HG03378 (cell line): ENCODE results near the gene PDE4B.

ENCODE experiments used
- ATAC-seq: cut with Tn5 transposase; IDR thresholded peaks from one replicate; pipeline ENCODE4 v1.9.1; 2021; ENCODE audit warnings: mild to moderate bottlenecking, moderate library complexity; ENCODE audit not compliant: unreplicated experiment

Gene PDE4B

DNA sequence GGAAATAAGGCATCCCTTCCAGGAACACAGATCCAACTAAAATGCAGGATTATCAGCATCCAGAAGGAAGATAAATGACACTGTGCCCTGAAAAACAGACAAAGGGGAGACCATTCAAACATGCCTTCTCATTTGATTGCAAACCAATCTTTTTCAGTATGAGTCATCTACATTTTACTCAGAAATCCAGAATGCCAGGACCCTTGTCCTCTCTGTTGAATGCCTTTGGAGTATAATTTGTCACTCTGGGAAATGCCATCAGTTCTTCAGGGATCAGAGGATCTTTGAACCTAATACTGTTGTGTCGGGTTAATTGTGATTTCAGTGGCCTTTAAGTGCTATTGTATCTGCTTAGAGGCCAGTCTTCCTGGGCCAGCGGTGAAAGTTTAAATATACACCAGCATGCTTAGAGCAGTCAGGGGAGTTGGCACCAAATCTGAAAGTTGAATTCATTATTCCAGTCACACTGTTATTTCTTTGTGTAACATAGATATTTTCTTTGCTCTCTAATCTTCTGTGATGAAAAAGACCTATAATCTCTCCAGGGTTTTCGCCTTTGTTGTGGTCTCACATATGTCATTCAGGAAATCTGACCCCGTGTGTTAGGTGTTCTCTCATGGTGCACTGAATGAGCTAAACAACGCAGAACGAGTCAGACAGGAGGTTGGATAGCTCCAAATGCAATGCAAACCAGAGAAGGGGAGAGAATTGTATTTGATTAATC, 376.4 kb downstream of the PDE4B start:
- no peak for ATAC-seq

DNA sequence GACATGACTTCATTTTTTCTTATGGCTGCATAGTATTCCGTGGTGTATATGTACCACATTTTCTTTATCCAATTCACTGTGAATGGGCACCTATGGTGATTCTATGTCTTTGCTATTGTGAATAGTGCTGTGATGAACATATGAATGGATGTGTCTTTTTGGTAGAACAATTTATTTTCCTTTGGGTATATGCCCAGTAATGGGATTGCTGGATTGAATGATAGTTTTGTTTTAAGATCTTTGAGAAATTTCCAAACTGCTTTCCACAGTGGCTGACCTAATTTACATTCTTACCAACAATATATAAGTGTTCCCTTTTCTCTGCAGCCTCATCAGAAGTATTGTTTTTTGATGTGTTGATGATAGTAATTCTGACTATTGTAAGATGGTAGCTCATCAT, 379.6 kb downstream of the PDE4B start:
- ATAC-seq: no peak

GRCh38 chr1:66175098-66175497, 382.4 kb downstream of the PDE4B start:
- no peak for ATAC-seq

GRCh38 chr1:66175581-66175980, 382.9 kb downstream of the PDE4B start:
- ATAC-seq: no peak

- ATAC-seq: no peak
Measured at GRCh38 chr1:66176012-66176715, 383.5 kb downstream of the PDE4B start.

- ATAC-seq: no peak
Measured at GRCh38 chr1:66176832-66177231, 384.1 kb downstream of the PDE4B start.

GRCh38 chr1:66177510-66177909, 384.8 kb downstream of the PDE4B start:
- no peak for ATAC-seq

- ATAC-seq: no peak
Measured at GRCh38 chr1:66182026-66182425, 389.3 kb downstream of the PDE4B start.

DNA sequence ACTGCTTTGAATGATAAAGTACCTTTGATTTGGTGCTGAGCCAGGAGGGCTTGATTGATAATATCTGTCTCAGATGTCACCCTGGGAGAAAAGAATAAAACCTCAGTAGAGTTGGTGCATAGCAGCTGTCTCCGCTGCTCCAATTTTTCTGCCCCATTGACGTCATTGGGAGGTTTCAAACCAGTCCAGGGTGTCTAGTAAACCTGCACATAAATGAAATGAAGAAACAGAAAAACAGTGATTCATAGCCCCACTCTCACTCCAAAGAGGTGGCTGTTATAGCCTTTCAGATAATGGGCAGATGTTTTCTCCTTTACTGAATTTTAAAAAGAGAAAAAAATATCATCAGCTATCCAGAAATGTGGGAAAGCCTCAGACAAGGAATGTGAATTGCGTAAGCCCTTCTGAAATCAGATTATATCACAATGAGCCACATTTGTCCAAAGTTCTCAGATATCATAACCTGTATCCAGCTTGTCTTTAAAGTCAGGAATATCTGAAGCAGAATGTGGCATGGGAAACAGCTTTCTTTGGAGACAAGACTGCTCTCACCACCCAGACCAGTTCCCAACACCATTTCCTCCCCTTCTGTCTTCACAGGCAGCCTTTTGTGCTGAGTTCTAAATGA, 390.0 kb downstream of the PDE4B start:
- no peak for ATAC-seq

- ATAC-seq: no peak
Measured at GRCh38 chr1:66183400-66183799, 390.7 kb downstream of the PDE4B start.

DNA sequence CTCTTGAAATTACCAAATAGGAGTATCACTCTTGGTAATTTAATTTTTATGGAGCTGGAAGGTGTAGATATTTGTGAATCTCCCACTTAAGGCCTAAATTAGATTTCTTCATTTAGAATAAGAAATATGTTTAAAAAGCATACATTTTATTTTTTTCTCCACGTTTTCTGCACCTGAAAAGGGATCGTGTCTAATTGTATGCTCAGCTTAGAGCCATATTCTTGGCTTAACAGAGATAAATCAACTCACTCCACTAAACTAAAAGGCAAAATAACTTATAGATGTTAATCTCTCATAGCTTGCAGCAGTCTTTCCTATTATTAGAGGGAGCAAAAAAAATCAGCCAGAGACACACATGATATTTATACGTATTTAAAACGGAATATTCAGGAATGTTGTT, 404.4 kb downstream of the PDE4B start:
- no peak for ATAC-seq

GRCh38 chr1:66197785-66198184, 405.1 kb downstream of the PDE4B start:
- ATAC-seq: no peak

- no peak for ATAC-seq
Measured at GRCh38 chr1:66206563-66207144, 414.0 kb downstream of the PDE4B start.

DNA sequence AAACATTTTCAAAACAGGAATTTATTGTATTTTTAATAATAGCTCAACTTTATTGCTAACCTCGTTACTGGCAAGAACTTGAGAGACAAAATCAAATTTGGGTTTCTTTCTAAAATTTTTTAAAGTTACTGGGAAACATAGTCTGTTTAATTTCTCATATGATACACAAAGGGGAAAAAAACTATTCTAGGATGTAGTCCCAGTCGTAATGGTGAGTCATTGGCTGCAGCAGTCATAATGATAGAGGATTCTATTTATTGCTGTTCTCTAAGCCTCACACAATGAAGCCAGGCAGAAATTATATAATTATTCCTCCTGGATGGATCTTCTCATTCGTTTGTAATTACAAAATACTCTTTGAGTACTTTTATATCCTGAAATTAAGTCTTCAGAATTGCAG, 414.8 kb downstream of the PDE4B start:
- ATAC-seq: no peak

DNA sequence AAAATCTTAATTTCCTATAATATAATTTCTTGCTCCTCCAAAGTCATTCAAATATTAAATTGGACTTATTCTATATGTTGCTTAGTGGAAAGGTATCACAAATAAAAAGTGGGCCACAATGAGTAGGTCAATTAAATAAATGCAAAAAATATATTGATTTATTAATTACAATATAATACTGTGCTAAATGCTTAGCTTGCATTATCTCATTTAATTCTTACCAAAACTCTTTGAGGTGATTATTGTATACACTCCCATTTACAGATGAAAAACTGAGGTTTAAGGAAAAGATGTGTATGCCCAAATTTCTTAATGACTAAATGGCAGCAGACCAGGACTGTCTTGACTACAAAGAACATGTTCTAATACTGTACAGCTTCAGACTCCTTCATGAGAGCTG, 415.9 kb downstream of the PDE4B start:
- no peak for ATAC-seq

DNA sequence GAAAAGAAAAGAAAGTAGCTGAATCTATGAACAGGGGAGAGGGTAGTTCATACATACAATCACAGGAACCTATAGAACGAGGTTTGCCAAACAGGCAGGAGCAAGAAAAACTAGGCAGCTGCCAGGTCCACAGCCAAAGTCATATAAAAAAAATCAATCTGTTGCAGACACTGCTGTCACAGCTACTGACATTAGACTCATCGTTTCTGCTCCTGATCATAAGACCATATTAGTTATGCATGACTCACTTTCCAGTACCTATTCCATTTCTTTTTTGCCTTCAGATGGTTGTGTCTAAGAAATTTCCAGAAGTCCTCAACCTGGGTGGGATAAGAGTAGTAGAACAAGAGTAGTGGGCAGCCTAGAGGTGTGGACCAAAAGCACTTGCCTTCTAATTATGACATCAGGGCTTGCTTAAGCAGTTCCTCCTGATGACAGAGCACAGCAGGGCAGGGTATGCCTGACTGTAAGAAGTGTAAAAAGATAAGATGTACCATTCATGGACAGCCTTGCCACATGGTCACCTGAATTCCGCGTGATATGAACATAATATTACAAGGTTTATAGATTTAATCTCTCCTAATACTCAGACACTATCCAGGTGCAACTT, 418.0 kb downstream of the PDE4B start:
- ATAC-seq: no peak

- ATAC-seq: no peak
Measured at GRCh38 chr1:66211521-66211920, 418.8 kb downstream of the PDE4B start.

DNA sequence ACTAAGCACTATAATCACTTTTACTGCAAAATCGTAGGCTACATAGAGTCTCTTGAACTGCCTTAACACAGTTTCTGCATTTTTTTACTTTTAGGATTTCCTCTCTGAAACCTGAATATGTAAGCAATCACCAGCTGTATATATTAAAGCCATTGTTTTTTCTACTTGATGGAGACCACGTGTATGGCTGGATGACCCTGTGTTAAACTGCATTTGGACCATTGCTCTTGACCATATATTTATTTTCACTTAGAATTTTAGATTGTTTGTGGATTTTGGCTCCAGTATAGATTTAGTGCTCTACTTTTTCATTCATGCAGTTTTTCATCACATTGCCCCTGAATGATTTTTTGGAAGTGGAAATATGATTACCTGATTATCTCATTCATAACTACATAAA, 420.8 kb downstream of the PDE4B start:
- no peak for ATAC-seq

GRCh38 chr1:66214901-66215300, 422.2 kb downstream of the PDE4B start:
- peak; percentile 66 for ATAC-seq

DNA sequence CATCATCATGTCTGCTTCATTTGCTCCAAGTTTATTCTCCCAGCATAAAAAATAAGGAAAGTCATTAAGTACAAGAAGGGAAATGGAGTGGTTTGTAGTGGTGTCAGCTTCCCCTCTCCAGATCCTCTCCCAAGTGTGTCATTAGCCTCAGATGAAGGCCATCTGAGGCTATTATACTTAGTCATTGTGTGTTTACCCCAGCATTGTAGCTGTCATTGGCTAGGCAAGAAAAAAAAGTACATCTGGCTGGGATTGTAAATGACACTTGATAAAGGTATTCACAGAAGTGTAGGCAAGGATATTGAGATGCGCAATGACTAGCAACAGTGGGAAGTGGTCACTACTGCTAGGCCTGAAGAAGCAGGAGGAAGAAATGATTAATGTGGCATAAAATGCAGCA, 424.3 kb downstream of the PDE4B start:
- ATAC-seq: no peak

DNA sequence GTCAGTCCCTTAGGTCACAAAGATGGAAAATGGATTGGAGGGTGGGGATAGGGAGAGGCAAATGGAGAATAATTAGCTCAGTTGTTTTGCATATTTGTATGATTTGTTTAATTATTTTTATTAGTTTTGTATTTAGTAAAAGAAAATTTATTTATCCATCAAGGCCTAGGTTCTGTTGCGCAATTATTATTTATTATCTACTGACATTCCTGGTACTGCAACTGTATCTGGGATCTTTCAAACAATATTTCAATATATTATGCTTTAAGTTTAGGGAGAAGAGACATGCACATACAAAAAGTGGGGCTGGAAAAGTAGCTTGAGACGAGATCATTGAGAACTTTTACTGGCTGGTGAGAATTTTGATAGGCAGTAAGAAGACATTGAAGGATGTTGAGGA, 424.9 kb downstream of the PDE4B start:
- no peak for ATAC-seq
